Parathyroid adenoma (tissue), 2 donors: Measurements from ENCODE around the gene PID1.

Experiments
- H2AFZ ChIP-seq: fragments of 300-600 bp; sonication (generic); one replicate; pipeline ENCODE4 v1.7.0; 2017; ENCODE audit warnings: antibody characterized with exemption, mild to moderate bottlenecking
- H3K27ac ChIP-seq: fragments of 300-600 bp; sonication (generic); one replicate; pipeline ENCODE4 v1.7.0; 2017
- H3K27me3 ChIP-seq: fragments of 300-600 bp; sonication (generic); one replicate; pipeline ENCODE4 v1.7.0; 2017; ENCODE audit warnings: low read length; ENCODE audit not compliant: control insufficient read depth, insufficient read depth
- H3K36me3 ChIP-seq: fragments of 300-600 bp; sonication (generic); one replicate; pipeline ENCODE4 v1.7.0; 2017; ENCODE audit warnings: low read length; ENCODE audit not compliant: control insufficient read depth, insufficient read depth
- H3K4me1 ChIP-seq: fragments of 300-600 bp; sonication (generic); one replicate; pipeline ENCODE4 v1.7.0; 2017; ENCODE audit warnings: control low read depth
- H3K4me2 ChIP-seq: fragments of 300-600 bp; sonication (generic); one replicate; pipeline ENCODE4 v1.7.0; 2017; ENCODE audit warnings: low read length
- H3K4me3 ChIP-seq: fragments of 300-600 bp; sonication (generic); one replicate; pipeline ENCODE4 v1.7.0; 2017; ENCODE audit warnings: low read depth, low read length
- H3K79me2 ChIP-seq: fragments of 300-600 bp; sonication (generic); one replicate; pipeline ENCODE4 v1.7.0; 2017; ENCODE audit warnings: control low read depth
- H3K9ac ChIP-seq: fragments of 300-600 bp; sonication (generic); one replicate; pipeline ENCODE4 v1.7.0; 2017; ENCODE audit warnings: mild to moderate bottlenecking
- H3K9me3 ChIP-seq: fragments of 300-600 bp; sonication (generic); one replicate; pipeline ENCODE4 v1.7.0; 2017; ENCODE audit warnings: low read length; ENCODE audit not compliant: control insufficient read depth
- CTCF ChIP-seq: fragments of 300-600 bp; sonication (generic); IDR thresholded peaks from one replicate; pipeline ENCODE4 v1.7.0; 2017; ENCODE audit warnings: antibody characterized with exemption, mild to moderate bottlenecking
- donor health status: primary hyperparathyroidism.

Gene PID1

GRCh38 chr2:229273723-229274338, 2.7 kb upstream of the PID1 start:
- H3K9ac ChIP-seq = no peak overlapping the region
- peak overlapping the region; percentile 43 for H3K4me3 ChIP-seq
- H3K27me3 ChIP-seq = no peaks in the 10 kb centered on the region
- peak; percentile 65 for TF ChIP-seq CTCF
- H3K9me3 ChIP-seq = no peaks in the 10 kb centered on the region
- peak overlapping the region; percentile 73 for H3K4me2 ChIP-seq
- H3K36me3 ChIP-seq = no peaks in the 10 kb centered on the region
- no peak overlapping the region for H3K27ac ChIP-seq
- H2AFZ ChIP-seq = peak overlapping the region; percentile 67
- H3K79me2 ChIP-seq = no peaks in the 10 kb centered on the region
- peaks cover 2% of the 10 kb centered on the region for H3K4me1 ChIP-seq

GRCh38 chr2:229273006-229273722, 2.1 kb upstream of the PID1 start:
- H3K36me3 ChIP-seq = no peaks in the 10 kb centered on the region
- H3K79me2 ChIP-seq = no peaks in the 10 kb centered on the region
- peak overlapping the region; percentile 43 for H3K4me3 ChIP-seq
- H3K27ac ChIP-seq = no peak overlapping the region
- no peak for TF ChIP-seq CTCF
- H3K9me3 ChIP-seq = no peaks in the 10 kb centered on the region
- H3K4me2 ChIP-seq = peak overlapping the region; percentile 73
- H3K4me1 ChIP-seq = peaks cover 2% of the 10 kb centered on the region
- no peak overlapping the region for H3K9ac ChIP-seq
- H3K27me3 ChIP-seq = no peaks in the 10 kb centered on the region
- peak overlapping the region; percentile 58 for H2AFZ ChIP-seq

GRCh38 chr2:229269941-229270340, 1.1 kb downstream of the PID1 start:
- Histone ChIP-seq H2AFZ (peak overlapping the region; percentile 25), H3K9me3 (no peaks in the 10 kb centered on the region), H3K27me3 (no peaks in the 10 kb centered on the region), H3K4me2 (no peak overlapping the region), H3K79me2 (no peaks in the 10 kb centered on the region), H3K4me3 (no peak overlapping the region), H3K36me3 (no peaks in the 10 kb centered on the region), H3K4me1 (peaks cover 2% of the 10 kb centered on the region), H3K27ac (no peak overlapping the region), H3K9ac (no peak overlapping the region)
- TF ChIP-seq CTCF = no peak

- TF ChIP-seq CTCF = no peak
- Histone ChIP-seq H3K9me3 (no peaks in the 10 kb centered on the region), H3K4me3 (no peak overlapping the region), H3K4me2 (no peak overlapping the region), H3K36me3 (no peaks in the 10 kb centered on the region), H3K4me1 (peaks cover 2% of the 10 kb centered on the region), H3K27me3 (no peaks in the 10 kb centered on the region), H3K79me2 (no peaks in the 10 kb centered on the region), H3K9ac (no peak overlapping the region), H2AFZ (no peak overlapping the region), H3K27ac (no peak overlapping the region)
Observed at GRCh38 chr2:229269146-229269545, 1.9 kb downstream of the PID1 start.
